Dedifferentiated amniotic fluid mesenchymal stem cell (primary cell): Measurements from ENCODE around the gene KLHL7.
A peak's percentile ranks its signal among the peaks of the same experiment; 100 is the strongest.

ENCODE experiments used
- DNase-seq: peaks from one replicate; pipeline ENCODE4 v3.0.0-alpha.2; 2016; ENCODE audit errors: extremely low spot score

KLHL7 gene, protein sequence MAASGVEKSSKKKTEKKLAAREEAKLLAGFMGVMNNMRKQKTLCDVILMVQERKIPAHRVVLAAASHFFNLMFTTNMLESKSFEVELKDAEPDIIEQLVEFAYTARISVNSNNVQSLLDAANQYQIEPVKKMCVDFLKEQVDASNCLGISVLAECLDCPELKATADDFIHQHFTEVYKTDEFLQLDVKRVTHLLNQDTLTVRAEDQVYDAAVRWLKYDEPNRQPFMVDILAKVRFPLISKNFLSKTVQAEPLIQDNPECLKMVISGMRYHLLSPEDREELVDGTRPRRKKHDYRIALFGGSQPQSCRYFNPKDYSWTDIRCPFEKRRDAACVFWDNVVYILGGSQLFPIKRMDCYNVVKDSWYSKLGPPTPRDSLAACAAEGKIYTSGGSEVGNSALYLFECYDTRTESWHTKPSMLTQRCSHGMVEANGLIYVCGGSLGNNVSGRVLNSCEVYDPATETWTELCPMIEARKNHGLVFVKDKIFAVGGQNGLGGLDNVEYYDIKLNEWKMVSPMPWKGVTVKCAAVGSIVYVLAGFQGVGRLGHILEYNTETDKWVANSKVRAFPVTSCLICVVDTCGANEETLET

DNA sequence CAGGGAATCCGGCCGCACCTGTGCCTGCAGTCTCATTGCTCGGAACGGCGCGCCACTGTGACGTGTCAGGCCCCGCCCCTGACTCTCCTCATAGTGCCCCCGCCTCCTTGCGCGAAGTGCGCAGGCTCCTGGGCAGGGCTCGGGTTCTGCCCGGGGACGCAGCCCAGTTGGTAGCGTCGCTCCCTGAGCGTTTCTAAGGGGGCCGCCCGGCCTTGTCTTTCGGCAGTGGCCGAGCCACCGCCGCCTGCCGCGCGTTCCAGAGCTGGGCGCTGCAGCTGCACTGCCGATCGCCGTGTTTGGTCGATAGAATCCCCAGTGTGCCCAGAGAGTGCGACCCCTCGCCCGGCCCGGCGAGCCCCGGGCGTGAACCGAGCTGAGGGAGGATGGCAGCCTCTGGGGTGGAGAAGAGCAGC is at the start of gene KLHL7:
KLHL7 (plus strand) TSS at position 142 of the 413 bp plus-strand sequence; CDS start at position 384, 242 bp downstream.
- DNase-seq, result peak; percentile 91

DNA sequence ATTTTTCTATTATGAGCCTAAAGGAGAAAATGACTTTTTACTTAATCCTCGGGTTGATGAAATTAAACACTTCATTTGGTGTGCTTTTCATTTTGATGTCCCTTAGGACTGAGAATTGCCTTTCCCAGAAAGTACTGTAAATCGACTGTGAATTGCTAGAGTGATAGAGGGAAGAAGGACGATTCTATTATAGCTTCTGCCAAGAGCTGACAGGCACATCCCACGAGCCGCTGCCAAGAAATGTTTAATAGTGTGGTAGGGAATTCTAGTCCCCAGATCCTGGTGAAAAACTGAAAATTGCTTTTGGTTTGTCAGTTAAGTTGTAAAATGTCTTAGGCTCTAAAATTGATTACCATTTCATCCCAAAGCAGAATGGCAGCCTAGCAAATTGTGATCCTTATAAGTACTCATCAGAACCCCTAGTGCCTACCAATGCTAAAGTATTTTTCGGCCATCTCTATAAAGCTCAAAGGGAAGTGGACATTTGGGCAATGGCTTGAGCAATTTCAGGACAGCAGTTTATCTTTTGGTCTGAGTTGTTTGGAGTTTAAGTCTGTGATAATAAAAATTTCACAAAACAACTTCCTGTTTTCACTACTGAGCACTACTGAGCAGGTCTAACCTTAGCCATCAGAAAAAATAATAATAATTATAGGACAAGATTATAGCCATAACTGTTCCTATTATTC is 47.0 kb upstream of the KLHL7 start:
- no peak for DNase-seq

DNA sequence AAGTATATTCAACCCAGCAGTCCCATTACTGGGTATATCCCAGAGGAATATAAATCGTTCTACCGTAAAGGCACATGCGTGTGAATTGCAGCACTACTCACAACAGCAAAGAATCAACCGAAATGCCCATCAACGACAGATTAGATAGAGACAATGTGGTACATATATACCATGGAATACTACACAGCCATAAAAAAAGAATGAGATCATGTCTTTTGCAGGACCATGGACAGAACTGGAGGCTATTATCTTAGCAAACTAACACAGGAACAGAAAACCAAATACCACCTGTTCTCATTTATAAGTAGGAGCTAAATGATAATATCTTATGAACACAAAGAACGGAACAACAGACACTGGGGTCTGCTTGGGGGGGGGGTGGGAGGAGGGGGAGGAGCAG is 44.3 kb upstream of the KLHL7 start:
- DNase-seq, result no peak

DNA sequence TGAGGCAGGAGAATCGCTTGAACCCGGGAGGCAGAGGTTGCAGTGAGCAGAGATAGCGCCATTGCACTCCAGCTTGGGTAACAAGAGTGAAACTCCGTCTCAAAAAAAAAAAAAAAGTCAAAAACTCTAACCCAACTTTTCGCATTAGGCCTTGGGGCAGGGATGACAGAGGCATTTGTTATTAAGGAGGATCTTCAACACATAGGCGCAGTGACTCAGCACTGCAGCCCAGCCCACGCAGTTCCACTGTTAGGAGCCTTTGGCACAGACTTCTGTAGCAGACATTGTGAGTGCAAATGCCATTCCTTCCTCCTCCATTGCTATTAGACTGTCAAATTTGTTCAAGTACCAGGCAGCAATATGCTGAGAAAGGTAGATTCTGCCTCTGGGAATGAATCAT is 43.1 kb upstream of the KLHL7 start:
- no peak for DNase-seq

DNA sequence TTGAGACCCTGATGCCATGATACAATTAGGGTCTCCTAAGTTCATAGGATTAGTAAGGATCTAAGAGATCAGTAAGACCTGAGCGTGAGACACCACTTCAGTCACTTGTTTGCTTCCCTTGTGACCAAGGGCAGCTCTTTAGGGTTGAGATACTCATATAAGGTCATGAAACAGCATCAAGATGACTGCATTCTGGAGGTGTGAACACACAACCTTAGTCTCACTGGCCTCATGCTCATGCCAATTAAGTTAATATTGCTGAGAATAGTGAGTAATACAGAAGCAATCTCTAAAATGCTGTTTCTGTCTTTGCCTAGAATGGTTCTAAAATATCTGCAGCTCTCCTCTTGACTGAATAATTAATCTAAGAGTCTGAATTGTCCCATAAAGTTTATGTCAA is 39.6 kb upstream of the KLHL7 start:
- no peak for DNase-seq

DNA sequence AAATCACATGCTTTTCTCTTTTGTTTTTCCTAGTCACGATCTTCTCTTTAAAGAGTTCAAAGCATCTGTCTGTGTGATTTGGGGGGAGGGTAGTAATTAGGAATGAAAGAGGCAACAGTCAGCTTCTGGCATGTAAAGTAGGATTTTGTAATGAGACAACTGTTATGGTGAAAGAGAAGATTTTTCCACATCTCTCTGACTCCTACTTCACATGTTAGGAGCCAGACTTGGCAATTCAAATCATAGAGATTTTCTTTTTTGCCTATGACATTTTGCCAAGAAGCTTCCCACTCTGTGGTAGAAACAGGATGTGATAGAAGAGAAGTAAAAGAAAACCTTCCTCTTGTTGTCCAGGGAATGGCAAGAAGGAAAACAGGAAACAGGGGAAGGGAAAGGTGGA is 38.3 kb upstream of the KLHL7 start:
- DNase-seq, result no peak

DNA sequence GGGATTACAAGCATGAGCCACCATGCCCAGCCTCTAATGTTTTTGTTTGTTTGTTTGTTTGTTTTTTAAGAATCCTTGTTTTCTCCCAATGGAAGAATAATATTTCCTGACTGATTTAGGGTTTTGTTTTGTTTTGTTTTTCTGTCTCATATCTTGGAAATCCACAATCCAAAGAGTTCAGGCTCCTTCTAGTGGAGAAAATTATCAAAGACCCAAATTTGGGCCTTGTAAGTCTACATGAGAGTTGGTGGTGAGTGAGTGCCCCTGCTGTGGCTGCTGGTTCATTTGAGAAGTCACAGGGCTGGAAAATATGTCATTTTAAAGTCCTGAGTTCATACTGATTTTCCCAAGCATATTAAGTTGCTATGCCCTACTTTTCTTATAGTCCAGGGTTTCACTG is 33.5 kb upstream of the KLHL7 start:
- peak; percentile 37 for DNase-seq

DNA sequence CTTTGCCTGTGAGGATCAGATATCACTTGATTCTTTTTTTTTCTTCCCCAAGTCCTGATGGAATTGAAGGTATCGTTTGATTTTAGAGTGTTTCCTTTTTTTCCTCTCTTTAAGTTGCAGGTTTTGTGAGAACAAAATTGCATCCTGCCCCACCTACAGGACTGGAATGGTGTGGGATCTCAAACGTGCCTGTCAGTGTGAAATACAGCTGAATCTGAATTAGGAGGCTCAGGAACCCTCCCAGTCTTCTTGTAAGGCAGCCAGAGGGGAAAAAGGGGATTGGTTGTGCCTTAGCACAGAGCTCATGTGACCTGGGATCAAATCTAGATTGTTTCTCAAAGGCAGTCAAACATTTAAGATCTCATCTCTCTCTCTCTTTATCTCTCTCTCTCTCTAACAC is 32.7 kb upstream of the KLHL7 start:
- DNase-seq, result no peak

DNA sequence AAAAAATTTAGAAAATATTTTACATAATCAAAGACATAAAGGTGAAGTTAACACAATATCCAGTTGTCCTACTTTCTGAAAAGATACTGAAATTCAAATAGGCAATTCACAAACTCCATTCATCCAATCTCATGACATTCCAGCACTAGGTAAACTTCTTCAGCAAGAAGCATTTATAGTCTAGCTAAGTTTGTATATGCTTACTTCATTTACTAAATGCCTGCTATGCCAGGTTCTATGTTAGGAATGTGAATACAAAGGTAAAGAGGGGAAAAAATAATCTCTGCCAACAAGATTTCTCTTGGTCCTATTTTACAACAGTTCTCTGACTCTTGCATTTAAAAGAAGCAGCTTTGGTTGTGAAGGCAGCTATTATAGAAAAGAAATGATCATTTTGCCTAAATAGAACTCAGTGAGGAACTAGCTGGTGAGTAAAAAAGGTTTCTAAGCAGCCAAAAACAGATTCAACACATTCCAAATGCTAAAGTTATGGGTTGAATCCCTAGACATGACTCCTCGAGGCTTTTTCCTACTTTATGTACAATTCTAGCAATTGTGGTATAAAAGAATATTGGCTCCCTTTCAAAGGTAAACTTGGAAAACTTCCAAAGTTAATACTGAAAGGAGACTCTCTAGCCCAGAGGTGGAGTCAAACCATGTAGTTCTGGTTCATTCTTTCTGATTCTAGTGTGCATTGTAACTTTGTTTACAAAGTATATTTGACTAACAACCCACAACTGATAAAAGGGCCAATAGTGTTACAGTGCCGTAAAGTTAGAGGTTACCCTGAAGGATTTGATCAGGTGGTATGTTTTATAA is 30.9 kb upstream of the KLHL7 start:
- DNase-seq, result no peak

DNA sequence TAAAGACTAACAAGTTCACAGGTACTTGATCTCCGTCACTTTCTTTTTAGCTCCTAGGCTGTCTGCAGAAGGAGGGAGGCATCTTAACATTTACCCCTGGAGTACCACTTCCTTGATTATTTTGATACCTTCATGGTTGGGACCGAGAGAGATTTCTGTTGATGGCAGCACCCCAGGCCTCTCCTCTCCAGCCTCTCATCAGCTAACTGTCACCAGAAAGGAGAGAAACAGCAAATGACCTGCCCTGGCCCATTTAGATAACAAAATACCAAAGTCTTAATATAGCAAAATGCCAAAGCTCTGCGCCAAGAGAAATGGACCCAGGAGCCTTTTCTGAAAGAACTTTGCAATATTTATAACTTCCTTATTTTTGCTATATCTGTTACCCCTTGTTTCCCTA is 30.0 kb upstream of the KLHL7 start:
- DNase-seq, result no peak

DNA sequence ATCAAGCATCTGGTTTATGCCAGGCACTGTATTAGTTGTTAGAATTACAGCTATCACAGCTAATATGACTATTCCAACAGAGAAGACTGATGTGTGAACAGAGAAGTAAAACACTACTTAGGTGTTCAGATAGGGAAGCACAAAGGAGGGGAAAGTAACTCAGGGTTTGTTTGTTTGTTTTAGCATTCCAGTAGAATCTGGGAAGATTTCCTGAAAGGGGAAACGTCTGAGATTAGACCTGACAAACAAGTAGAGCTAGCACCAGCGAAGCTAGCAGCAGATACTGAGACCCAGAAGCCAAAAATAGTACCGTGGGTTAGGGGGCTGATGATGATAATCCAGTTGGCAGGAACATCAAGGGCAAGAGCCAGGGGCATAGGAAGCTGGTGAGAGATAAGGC is 28.8 kb upstream of the KLHL7 start:
- no peak for DNase-seq

DNA sequence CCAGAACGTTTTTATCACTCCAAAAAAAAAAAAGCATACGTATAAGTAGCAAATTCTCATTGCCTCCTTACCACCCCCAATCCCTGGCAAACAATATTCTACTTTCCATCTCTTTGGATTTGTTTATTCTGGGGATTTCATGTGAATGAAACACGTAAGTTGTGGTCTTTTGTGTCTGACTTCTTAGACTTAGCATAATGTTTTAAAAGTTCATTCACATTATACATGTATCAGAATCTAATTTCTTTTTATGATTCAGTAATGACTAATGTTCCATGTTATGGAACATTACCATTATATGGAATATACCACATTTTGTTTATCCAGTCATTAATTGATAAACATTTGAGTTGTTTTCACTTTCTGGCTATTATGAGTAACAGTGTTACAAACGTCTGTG is 12.5 kb upstream of the KLHL7 start:
- DNase-seq, result no peak

DNA sequence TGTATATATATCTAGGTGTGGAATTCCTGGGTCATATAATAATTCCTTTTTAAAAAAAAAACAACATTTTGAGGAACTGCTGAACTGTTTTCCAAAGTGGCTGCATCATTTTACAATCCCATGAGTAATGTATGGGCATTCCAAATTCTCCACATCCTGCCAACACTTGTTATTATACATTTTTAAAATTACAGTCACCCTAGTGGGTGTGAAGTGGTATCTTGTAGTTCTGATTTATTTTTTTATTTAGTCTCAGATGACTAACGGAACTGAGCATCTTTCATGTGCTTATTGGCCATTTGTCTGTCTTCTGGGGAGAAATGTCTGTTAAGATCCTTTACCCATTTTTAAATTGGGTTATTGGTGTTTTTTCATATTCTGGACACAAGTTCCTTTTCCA is 12.0 kb upstream of the KLHL7 start:
- DNase-seq, result no peak

DNA sequence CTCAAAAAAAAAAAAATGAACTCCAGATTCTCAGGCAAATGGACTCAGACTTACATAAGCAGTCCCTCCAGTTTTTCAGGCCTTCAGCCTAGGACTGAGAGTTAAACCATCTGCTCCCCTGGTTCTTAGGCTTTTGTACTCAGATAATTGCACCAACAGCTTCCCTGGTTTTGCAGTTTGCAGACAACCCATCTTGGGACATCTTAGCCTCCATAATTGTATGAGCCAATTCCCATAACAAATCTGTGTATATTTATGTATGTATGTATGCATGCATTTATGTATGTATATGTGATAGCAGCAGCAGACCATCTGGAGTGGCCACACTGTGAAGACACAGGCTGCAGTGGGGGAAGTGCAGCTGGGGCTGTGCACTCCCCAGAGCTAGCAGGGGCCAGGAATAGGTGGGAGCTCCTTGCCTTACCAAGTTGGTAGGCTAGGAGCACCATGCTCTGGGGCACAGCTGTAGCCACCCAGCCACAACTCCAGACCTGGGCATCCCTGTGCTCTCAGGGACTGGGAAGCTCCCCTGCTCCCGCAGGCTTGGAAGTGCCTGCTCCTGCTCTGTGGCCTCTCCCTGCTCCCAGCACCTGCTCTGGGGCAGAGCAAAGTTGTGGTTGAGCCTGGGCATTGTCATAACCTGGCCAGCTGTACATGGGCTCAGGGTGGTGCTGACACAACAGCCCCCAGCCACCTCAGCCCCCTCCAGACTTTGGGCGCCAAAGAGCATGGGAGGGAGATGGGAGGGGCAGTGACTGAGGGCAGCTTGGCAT is 8.9 kb upstream of the KLHL7 start:
- DNase-seq, result no peak

DNA sequence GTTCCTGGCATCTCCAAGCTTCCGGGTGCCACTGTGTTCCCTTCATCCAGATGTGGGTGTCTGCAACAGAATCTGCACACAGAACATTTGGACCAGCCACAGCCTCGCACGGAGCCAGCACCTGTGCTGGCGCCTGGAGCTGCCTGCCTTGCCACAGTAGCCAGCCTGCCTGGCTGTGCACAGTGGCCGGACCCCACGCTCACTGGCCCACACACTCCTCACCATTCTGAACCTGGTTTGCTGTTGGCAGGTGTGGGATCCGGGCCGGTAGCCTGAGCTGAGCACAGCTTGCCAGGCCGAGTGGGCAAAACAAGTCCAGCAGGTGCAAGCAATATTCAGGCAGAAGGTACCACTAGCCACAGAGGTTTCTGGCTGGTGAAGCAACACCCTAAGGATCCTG is 7.6 kb upstream of the KLHL7 start:
- DNase-seq, result no peak

DNA sequence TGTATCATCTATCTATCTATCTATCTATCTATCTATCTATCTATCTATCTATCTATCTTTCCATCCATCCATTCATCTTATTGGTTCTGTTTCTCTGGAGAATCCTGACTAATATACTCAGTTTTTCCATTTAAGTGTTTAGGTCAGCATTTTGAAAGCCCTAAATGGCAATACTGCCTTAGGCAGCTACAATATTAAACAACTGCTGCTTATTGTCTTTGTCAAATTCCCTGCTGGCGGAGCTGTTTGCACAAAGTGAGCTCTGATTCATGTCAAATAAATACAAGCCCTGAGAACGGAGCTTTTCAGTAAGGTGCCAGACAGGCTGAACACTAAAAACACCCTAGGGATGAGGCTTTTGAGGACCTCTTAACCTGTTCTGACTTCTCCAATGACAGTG is 7.1 kb upstream of the KLHL7 start:
- DNase-seq, result no peak

DNA sequence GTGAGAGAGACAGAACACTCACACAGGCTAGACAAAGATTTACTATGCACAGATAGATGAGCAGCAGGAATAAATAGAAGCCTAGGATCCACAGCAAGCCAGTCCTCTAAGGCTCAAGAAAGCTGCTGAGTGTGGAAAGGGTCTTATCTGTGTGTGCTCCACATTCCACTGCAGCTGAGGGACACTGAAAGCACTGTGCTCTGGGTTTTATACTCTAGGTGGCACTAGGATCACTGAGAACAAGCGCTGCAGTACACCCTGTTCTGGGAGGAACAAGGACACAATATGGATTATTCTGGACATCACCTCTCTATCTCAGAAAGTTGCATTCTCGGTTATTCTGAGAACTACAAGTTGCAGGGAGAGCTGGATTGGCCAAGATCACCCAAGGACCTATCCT is 4.9 kb upstream of the KLHL7 start:
- no peak for DNase-seq

DNA sequence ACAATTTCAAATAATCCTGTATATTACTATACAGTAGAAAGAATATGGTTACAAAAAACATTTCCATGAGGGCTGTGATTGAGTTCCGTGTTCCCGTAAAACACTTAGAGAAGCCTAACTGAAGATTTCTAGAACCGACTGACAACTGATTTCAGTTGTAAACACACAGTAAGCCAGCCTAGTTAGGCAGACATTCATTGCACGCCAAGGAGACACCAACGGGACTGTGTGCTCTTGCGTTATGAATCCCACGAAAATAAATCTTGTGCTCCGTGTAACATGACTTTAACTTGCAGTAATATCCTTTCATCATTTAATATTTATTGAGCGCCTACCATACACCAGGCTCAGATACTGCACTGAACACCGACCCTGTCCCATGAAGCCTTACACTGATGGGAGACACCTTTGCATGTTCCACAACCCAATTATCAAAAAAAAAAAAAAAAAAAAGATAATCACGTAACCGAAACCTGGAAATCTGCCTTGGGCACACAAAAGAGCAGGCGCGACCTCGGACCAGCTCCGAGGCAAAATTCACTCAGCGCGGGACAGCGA is 420 bp upstream of the KLHL7 start:
- DNase-seq, result no peak

DNA sequence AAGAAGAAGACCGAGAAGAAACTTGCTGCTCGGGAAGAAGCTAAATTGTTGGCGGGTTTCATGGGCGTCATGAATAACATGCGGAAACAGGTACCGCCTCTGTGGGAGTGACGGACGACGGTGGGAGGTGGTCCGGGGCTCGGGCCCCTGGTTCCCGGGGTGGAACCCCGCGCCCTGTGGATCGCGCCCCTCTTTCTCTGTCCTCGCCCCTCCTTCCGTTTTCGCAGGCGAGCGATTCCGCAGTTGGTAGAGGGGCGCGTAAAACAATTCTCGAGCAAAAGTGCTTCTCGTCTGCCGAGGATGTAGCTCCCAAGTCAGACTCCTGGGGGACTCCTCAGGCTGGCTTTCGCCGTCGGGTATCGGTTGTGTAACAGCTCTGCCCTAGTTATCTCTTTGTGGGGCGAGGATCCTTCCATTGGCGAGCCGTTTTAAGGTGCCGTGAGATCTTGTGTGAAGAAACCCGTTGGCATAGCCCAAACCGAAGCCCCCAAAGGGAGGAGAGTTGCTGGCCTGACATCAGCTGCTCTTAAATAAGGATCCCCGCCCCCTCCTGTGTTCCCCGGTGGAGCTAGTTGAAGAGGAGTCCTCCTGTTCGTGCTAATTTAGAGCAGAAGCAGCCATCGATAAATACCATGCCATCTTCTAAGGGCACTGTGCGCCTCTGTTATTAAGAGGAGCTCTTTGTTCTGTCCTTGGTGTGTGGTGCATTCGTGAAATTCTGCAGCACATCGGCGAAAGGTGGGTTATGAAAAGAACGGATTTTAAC is 655 bp downstream of the KLHL7 start:
- DNase-seq, result peak; percentile 30
